ENCODE measurements around the gene HECW1. TPM values are rescaled to one million over a fixed set of nuclear protein-coding genes. Genes with fewer than 3 reads are reported as not detected.

HECW1 gene
- total and polyA plus RNA-seq, 2 of the 13 experiments (the other 11 are each of a cell fraction or from before 2014, with no cell fraction given): not detected

- intact Hi-C loops (cut with micrococcal nuclease; ENCODE audit: unreplicated experiment) (no loop called here), in situ Hi-C loops (cut with HindIII; ENCODE audit: extremely low pct_ligation_motif_present, low pct_unique_long_range_greater_than_20kb) (no loop called here)
- ChIA-PET POLR2A (no interaction called here), CTCF (ENCODE audit: low intra/inter-chr PET ratio, low total read pairs) (no interaction called here)
- Histone ChIP-seq H3K4me3 (replicated peaks in 1 of 3; ENCODE audit: insufficient read depth in 1 of 3, low read depth in 2 of 3, low read length in 3 of 3) (no peak overlapping the region), H3K79me2 (ENCODE audit: insufficient read depth, low read length) (no peaks in the 10 kb centered on the region), H3K4me2 (ENCODE audit: low read depth, low read length) (no peak overlapping the region), H4K20me1 (ENCODE audit: insufficient read depth, low read length) (no peaks in the 10 kb centered on the region), H3K27ac (ENCODE audit: extremely low read length, insufficient read depth, low read length) (no peak overlapping the region), H3K27me3 (ENCODE audit: control insufficient read depth in 1 of 2, insufficient read depth in 2 of 2, low read length in 2 of 2) (peaks cover 0 to 2% of the 10 kb centered on the region in 2 experiments; a peak in 1 of 5 replicates), H2AFZ (ENCODE audit: low read length) (no peak overlapping the region), H3K9me3 (ENCODE audit: low read length) (no peaks in the 10 kb centered on the region), H3K9ac (ENCODE audit: insufficient read depth, low read depth, low read length) (no peak overlapping the region), H3K36me3 (replicated peaks in 1 of 2; ENCODE audit: control insufficient read depth in 1 of 2, insufficient read depth in 2 of 2, low read length in 2 of 2) (no peaks in the 10 kb centered on the region), H3K4me1 (ENCODE audit: insufficient read depth, low read length) (no peaks in the 10 kb centered on the region)
- 14% methylated on average over 5 of the region's 6 CpGs for WGBS (ENCODE audit: low lambda C conversion rate)
- DNase-seq (ENCODE audit: low spot score): no peak
- FAIRE-seq: no peak
- ATAC-seq: no peak
- no TSS peak for BruUV-seq (replicated peaks)
- no peak for TF ChIP-seq ZBTB37 (CRISPR knock-in tag; IDR thresholded peaks at IDR 0.05)
- no peak for TF ChIP-seq SOX6 (IDR thresholded peaks at IDR 0.05)
- no peak for TF ChIP-seq SOX6 (CRISPR knock-in tag; IDR thresholded peaks at IDR 0.05)
- TF ChIP-seq ZSCAN30 (CRISPR knock-in tag; IDR thresholded peaks at IDR 0.05): no peak
- no peak for TF ChIP-seq HMG20A (CRISPR knock-in tag; IDR thresholded peaks at IDR 0.05; ENCODE audit: borderline replicate concordance)
- no peak for TF ChIP-seq ZNF253 (CRISPR knock-in tag; IDR thresholded peaks at IDR 0.05; ENCODE audit: borderline replicate concordance)
- TF ChIP-seq MIXL1 (CRISPR knock-in tag; IDR thresholded peaks at IDR 0.05): no peak
- TF ChIP-seq AGO2 (optimal IDR thresholded peaks at IDR 0.05; ENCODE audit: low read depth, low read length): no peak
These were observed 216.4 kb downstream of the HECW1 start for GRCh38 chr7:43328785-43329380.

Data from HepG2 (cell line).